GM21515 (cell line): ENCODE results near the gene GLB1L.
A peak's percentile ranks its signal among the peaks of the same experiment; 100 is the strongest.
"Not testable (repeated sequence)": the region's sequence is repeated elsewhere in the genome, so short reads cannot be mapped to it uniquely, and the experiment has no call there.

Experiments
- ATAC-seq: cut with Tn5 transposase; IDR thresholded peaks from one replicate; pipeline ENCODE4 v1.9.1; 2021; ENCODE audit not compliant: unreplicated experiment

The GLB1L gene

DNA sequence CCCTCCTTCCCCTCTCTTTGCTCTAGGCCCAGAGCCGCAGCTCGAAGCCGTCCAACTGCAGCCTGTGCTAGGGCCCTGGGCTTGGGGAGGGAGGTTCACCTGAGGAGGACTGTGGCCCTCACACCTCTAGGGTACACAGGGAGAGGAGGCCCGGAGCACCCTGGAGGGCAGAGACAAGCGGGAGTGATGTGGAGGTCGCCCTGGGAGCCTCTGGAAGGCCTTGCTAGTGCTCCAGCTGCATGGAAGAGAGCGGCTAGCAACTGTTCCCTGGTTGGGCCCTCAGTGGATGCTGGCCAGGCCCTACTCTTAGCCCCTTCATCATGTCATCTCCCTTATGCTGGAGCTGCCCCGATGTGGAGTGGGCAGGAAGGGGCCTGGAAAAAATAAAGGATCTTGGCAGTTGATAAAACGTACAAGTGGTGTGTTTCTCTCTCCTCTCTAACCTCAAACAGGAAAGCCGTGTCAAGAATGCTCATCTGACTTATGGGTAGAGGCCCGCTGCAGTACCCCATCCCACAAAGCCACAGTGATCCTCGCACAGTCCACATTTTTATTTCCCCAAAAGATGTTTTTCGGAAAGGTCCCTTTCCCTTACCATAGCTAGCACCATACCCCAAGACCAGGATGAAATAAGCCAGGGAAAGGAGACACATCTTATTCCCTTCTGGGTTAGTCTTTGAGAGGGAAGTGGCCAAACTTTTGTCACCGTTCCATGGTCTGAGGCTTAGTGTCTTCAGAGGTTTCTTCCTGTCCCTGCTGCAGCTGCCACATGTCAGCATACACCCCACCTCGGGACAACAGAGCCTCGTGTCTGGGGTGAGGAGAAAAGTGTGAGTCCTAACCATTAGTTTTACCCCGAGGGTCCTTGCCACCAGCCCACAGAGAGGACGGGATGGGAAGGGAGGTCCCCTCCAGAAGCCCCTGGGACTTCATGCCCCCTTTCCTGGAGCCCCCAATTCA lies 35.7 kb downstream of the GLB1L start:
- ATAC-seq: no peak

DNA sequence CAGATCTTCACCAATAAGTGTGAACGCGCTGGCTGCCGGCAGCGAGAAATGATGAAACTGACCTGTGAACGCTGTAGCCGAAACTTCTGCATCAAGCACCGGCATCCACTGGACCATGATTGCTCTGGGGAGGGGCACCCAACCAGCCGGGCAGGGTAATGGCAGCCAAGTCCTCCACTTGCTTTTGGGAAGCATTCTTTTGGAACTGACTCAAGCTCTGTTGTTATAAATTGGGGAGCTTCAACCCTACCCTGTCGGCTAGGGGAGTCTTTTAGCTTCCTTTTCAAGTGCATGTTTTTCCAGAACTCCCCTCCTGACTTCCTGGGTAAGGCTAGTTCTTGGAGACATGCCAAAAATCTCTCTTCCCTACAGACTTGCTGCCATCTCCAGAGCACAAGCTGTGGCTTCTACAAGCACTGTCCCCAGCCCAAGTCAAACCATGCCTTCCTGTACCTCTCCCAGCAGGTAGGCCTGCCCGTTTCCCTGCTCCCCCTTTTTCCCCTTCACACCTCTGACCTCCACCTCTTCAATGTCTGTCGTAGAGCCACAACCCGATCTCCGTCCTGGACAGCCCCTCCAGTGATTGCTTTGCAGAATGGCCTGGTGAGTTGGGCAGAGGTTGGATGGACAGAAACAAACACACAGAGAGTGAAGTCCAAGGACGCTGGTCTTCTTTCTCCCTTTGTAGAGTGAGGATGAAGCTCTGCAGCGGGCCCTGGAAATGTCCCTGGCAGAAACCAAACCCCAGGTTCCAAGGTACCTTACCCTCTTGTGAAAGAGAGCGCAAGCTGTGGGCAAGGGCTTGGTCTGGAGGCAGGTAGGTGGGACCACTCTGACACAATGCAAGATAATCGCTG lies 37.1 kb downstream of the GLB1L start:
- ATAC-seq: no peak

DNA sequence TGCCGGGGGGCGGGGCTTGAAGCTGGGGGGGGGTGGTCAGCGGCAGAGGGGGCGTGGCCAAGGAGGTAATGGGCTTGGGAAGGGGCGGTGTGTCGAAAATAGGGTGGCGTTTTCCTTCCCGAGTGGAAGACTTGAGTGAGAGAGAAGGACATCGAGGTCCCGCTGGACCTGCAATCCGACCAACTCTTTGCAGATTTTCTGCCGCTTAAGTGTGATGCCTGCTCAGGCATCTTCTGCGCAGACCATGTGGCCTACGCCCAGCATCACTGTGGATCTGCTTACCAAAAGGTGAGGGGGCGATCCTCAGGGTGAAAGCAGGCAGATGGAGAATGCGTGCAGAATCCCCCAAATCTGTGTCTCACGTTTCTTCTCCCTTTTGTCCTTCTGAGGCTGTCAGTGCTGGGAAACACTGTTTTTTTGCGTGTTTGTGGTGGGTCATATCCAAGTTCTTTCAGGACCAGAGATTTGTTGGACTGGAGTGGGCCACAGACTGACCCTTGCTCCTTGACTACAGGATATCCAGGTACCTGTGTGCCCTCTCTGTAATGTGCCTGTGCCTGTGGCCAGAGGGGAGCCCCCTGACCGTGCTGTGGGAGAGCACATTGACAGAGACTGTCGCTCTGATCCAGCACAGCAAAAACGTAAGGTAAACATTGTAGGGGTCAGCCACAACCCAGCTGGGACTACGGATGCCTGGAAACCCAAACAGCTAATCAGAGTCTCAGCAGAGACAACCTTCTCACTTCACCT lies 37.9 kb downstream of the GLB1L start:
- no peak for ATAC-seq

DNA sequence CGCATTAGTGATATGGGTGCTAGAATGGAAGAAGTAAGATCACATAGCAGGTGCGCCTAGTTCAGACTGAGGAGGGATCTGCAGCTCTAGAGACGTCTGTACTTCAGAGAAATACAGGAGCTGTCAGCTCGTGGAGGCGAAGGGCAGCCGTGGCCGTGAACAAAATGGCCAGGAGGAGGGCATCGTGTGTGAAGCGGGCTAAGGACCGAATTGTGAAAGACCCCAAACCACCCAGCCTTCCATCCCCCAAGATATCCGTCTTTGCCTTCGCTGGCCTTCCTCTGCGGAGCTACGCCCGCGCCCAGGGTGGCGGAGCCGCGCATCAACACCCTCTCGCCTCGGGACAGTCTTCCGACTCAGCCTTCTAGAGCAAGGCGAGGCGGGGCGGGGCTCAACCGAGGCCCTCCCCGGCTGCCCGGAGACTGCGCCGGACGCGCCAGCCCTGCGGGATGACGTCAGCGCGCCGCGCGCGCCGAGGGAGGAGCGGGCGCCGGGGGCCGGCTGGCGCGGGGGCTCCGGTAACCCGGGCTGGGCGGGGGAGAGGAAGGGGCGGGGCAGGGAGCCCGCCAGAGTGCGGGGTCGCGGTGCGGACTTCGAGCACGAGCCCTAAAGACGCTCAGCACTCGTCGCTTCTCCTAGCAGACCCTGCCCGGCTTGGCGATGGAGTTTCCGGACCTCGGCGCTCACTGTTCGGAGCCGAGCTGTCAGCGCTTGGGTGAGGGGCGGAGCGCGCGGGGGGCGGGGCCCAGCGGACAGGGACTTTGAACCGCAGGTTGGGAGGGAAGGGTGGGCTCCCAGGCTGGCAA lies 38.7 kb downstream of the GLB1L start, which contains the start of gene ZFAND2B:
ZFAND2B (plus strand) TSS at position 455 of the 806 bp plus-strand sequence; CDS start at position 661, 206 bp downstream.
- ATAC-seq: peak; percentile 96

DNA sequence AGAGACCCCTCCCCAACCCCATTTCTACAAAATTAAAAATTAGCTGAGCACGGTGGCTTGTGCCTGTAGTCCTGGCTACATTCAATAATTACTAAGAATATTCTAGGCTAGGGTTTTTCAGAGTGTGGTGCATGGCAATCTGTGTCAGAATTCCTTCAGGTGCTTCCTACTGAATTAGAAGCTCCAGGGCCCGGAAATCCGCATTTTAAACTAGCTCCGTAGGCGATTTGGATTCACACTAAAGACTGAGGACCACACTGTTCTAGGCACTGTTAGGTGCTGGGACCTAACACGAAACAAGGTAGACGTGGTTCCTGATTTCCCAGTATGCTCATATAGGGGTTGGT lies 39.3 kb downstream of the GLB1L start:
- ATAC-seq: no peak

DNA sequence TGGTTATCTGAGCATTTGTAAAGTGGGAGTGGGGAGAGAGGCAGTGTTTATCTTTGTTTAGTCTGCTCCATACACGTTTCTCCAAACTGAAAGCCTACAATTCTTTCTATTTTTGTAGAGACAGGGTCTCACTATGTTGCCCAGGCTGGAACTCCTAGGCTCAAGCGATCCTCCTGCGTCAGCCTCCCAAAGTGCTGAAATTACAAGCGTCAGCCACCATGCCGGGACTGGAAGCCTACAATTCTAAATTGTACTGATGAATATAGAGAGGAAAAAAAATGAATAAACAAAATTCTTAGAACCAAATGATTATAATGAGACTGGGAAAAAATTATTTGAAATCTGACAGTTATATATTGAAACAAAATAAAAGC lies 40.1 kb downstream of the GLB1L start:
- no peak for ATAC-seq

GRCh38 chr2:219204425-219205164 lies 40.6 kb downstream of the GLB1L start:
- ATAC-seq: no peak

DNA sequence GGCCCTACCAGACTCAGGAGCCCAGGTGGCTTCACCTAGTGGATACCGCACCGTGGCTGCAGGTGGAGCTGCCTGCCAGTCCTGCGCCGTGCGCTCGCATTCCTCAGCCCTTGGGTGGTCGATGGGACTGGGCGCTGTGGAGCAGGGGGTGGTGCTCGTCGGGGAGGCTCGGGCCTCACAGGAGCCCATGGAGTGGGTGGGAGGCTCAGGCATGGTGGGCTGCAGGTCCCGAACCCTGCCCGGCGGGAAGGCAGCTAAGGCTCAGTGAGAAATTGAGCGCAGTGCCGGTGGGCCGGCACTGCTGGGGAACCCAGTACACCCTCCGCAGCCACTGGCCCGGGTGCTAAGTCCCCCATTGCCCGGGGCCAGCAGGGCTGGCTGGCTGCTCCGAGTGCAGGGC lies 43.9 kb downstream of the GLB1L start:
- ATAC-seq: not testable (repeated sequence)

DNA sequence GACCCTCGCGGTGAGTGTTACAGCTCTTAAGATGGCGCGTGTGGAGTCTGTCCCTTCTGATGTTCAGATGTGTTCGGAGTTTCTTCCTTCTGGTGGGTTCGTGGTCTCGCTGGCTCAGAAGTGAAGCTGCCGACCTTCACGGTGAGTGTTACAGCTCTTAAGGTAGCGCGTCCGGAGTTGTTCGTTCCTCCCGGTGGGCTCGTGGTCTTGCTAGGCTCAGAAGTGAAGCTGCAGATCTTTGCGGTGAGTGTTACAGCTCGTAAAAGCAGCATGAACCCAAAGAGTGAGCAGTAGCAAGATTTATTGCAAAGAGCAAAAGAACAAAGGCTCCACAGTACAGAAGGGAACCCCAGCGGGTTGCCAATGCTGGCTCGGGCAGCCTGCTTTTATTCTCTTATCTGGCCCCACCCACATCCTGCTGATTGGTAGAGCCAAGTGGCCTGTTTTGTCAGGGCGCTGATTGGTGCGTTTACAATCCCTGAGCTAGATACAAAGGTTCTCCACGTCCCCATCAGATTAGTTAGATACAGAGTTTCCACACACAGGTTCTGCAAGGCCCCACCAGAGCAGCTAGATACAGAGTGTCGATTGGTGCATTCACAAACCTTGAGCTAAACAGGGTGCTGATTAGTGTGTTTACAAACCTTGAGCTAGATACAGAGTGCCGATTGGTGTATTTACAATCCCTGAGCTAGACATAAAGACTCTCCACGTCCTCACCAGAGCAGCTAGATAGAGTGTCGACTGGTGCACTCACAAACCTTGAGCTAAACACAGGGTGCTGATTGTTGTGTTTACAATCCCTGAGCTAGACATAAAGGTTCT lies 44.5 kb downstream of the GLB1L start:
- not testable (repeated sequence) for ATAC-seq

DNA sequence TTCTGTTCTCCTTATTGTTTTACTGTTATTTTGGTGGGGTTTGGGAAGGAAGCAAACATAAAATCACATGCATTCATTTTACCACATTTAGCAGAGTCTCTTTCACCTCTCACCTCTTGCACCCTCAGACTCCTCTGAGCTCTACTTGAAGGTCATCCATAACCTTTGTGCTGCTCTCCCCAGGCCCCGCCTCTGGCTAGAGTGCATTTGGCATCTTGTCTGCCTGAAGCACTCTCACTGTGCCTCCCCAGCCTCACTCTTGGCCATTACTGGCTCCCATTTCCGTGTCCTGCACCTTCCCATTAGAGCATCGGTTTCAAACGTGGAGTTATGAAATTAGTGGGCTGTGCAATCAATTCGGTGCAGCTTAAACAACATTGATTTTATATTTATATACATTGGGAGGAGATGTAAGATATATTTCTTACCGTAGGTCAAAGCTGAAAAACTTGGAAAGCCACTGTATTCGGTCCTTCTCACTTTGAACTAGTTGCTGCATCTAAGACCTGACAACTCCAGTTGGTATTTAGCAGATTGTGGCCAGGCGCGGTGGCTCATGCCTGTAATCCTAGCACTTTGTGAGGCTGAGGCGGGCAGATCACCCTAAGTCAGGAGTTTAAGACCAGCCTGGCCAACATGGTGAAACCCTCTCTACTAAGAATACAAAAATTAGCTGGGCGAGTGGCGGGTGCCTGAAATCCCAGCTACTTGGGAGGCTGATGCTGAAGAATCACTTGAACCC lies 45.6 kb downstream of the GLB1L start:
- ATAC-seq: no peak

GRCh38 chr2:219198974-219199373 lies 46.3 kb downstream of the GLB1L start:
- no peak for ATAC-seq

GRCh38 chr2:219197388-219197787 lies 47.9 kb downstream of the GLB1L start:
- no peak for ATAC-seq

DNA sequence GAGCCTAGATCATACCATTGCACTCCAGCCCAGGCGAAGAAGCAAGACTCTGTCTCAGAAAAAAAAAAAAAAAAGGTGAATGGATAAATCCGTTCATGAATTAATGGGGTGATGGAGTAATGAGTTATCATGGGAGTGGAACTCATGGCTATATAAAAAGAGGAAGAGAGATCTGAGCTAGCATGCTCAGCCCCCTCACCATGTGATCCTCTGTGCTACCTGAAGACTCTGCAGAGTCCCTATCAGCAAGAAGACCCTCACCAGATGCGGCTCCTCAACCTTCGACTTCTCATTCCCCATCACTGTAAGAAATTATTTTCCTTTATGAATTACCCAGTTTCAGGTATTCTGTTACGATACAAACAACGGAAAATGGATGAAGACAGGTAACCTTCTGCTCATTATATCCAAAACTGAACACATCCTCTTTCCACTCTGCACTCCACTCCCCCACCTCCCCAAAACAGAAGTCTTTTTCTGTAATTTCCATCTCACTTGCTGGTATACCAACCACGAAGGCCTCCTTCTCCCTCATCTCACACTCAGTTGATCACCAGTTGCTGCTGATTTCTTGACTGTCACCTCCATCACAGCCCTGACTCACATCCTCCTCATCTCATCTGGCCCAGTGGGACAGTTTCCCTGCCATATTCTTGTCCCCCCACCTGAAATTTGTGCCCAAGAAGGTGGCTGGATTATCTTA lies 58.3 kb downstream of the GLB1L start:
- no peak for ATAC-seq
